KMS-11 (cell line): Measurements from ENCODE around the gene VPS4A.

Experiments used
- H2AFZ ChIP-seq: fragments of 200-600 bp; sonication (generic); 2 replicates; pipeline ENCODE4 v1.6.1; 2016; ENCODE audit warnings: antibody characterized with exemption, mixed run types, low read depth
- H3K27ac ChIP-seq: fragments of 200-600 bp; sonication (generic); 2 replicates; pipeline ENCODE4 v1.6.1; 2016; ENCODE audit warnings: mild to moderate bottlenecking, mixed run types
- H3K27me3 ChIP-seq: fragments of 200-600 bp; sonication (generic); 2 replicates; pipeline ENCODE4 v1.6.1; 2017; ENCODE audit warnings: mild to moderate bottlenecking, low read depth, mixed run types, moderate library complexity; ENCODE audit not compliant: insufficient read depth
- H3K36me3 ChIP-seq: fragments of 200-600 bp; sonication (generic); 2 replicates; pipeline ENCODE4 v1.6.1; 2017; ENCODE audit warnings: mild to moderate bottlenecking, mixed run types; ENCODE audit not compliant: insufficient read depth
- H3K4me1 ChIP-seq: fragments of 200-600 bp; sonication (generic); 2 replicates; pipeline ENCODE4 v1.6.1; 2016; ENCODE audit warnings: mild to moderate bottlenecking, low read depth, mixed run types; ENCODE audit not compliant: poor library complexity, severe bottlenecking
- H3K4me2 ChIP-seq: fragments of 200-600 bp; sonication (generic); 2 replicates; pipeline ENCODE4 v1.7.0; 2016; ENCODE audit warnings: mild to moderate bottlenecking, mixed run types
- H3K4me3 ChIP-seq: fragments of 200-600 bp; sonication (generic); IDR thresholded peaks from 2 replicates; pipeline ENCODE4 v1.6.1; 2017; ENCODE audit warnings: low read depth, low read length, mixed read lengths; ENCODE audit not compliant: insufficient read depth
- H3K79me2 ChIP-seq: fragments of 200-600 bp; sonication (generic); 2 replicates; pipeline ENCODE4 v1.6.1; 2016; ENCODE audit warnings: low read depth, mixed run types; ENCODE audit not compliant: insufficient read depth
- H3K9ac ChIP-seq: fragments of 200-600 bp; sonication (generic); 2 replicates; pipeline ENCODE4 v1.6.1; 2016; ENCODE audit warnings: mild to moderate bottlenecking, mixed run types
- H4K20me1 ChIP-seq: fragments of 200-600 bp; sonication (generic); 2 replicates; pipeline ENCODE4 v1.6.1; 2016; ENCODE audit warnings: mild to moderate bottlenecking, mixed run types; ENCODE audit not compliant: insufficient read depth
- CTCF ChIP-seq: fragments of 200-600 bp; sonication (generic); conservative IDR thresholded peaks from 2 replicates; pipeline ENCODE4 v1.6.1; 2017; ENCODE audit warnings: low read depth, mild to moderate bottlenecking, antibody characterized with exemption, low read length, moderate library complexity, mixed read lengths

VPS4A gene

GRCh38 chr16:69321080-69321479 lies 9.9 kb downstream of the VPS4A start:
- Histone ChIP-seq H2AFZ (no peak overlapping the region), H3K4me3 (no peak overlapping the region), H3K79me2 (peaks cover 11% of the 10 kb centered on the region; the same call in 1 of the 2 replicates), H3K27ac (no peak overlapping the region), H3K36me3 (no peaks in the 10 kb centered on the region; the same call in 1 of the 2 replicates), H4K20me1 (no peaks in the 10 kb centered on the region), H3K27me3 (no peaks in the 10 kb centered on the region), H3K4me1 (no peaks in the 10 kb centered on the region), H3K4me2 (no peak overlapping the region), H3K9ac (no peak overlapping the region)
- TF ChIP-seq CTCF, result no peak

GRCh38 chr16:69322343-69322742 lies 11.2 kb downstream of the VPS4A start:
- H2AFZ ChIP-seq, result no peak overlapping the region
- H4K20me1 ChIP-seq, result no peaks in the 10 kb centered on the region
- no peak overlapping the region for H3K9ac ChIP-seq
- H3K27me3 ChIP-seq, result no peaks in the 10 kb centered on the region
- peaks cover 12% of the 10 kb centered on the region for H3K4me1 ChIP-seq
- H3K36me3 ChIP-seq, result no peaks in the 10 kb centered on the region; the same call in 1 of the 2 replicates
- H3K4me2 ChIP-seq, result no peak overlapping the region
- H3K4me3 ChIP-seq, result no peak overlapping the region
- H3K79me2 ChIP-seq, result peaks cover 24% of the 10 kb centered on the region; the same call in 1 of the 2 replicates
- TF ChIP-seq CTCF, result no peak
- H3K27ac ChIP-seq, result no peak overlapping the region

GRCh38 chr16:69323415-69323814 lies 12.3 kb downstream of the VPS4A start:
- Histone ChIP-seq H3K79me2 (peaks cover 35% of the 10 kb centered on the region), H2AFZ (no peak overlapping the region), H3K4me3 (no peak overlapping the region), H3K4me1 (peaks cover 23% of the 10 kb centered on the region), H3K36me3 (no peaks in the 10 kb centered on the region; the same call in none of the 2 replicates), H3K9ac (no peak overlapping the region), H3K27ac (no peak overlapping the region), H3K27me3 (no peaks in the 10 kb centered on the region), H4K20me1 (no peaks in the 10 kb centered on the region), H3K4me2 (no peak overlapping the region)
- TF ChIP-seq CTCF, result no peak

GRCh38 chr16:69324013-69324531 lies 12.9 kb downstream of the VPS4A start:
- no peaks in the 10 kb centered on the region for H3K27me3 ChIP-seq
- no peak overlapping the region for H3K4me2 ChIP-seq
- no peaks in the 10 kb centered on the region; the same call in none of the 2 replicates for H3K36me3 ChIP-seq
- peaks cover 30% of the 10 kb centered on the region for H3K4me1 ChIP-seq
- no peak overlapping the region for H2AFZ ChIP-seq
- peaks cover 41% of the 10 kb centered on the region for H3K79me2 ChIP-seq
- no peak overlapping the region for H3K9ac ChIP-seq
- H3K27ac ChIP-seq, result no peak overlapping the region
- no peaks in the 10 kb centered on the region for H4K20me1 ChIP-seq
- no peak overlapping the region for H3K4me3 ChIP-seq
- no peak for TF ChIP-seq CTCF
